T-helper 1 cell treated with Interleukin-12 subunit alpha and Interleukin-12 subunit beta and Interleukin-4 antibody, amounts not matched to agents 30 μg/mL and 1 μg/mL, for 36 hours (primary cell): ENCODE data around the gene IDUA.
"Not testable (repeated sequence)": the region's sequence is repeated elsewhere in the genome, so short reads cannot be mapped to it uniquely, and the experiment has no call there.

ENCODE experiments used
- H3K27ac Mint-ChIP-seq: one replicate; pipeline ENCODE4 v1.8.0; 2021; ENCODE audit warnings: mild to moderate bottlenecking, mixed read lengths
- H3K27me3 Mint-ChIP-seq: one replicate; pipeline ENCODE4 v1.8.0; 2021; ENCODE audit warnings: low read depth, mixed read lengths
- H3K36me3 Mint-ChIP-seq: one replicate; pipeline ENCODE4 v1.8.0; 2021; ENCODE audit warnings: low read depth, mixed read lengths
- H3K4me1 Mint-ChIP-seq: one replicate; pipeline ENCODE4 v1.8.0; 2021; ENCODE audit warnings: low read depth, mixed read lengths
- H3K4me3 Mint-ChIP-seq: one replicate; pipeline ENCODE4 v1.8.0; 2021; ENCODE audit warnings: mild to moderate bottlenecking, moderate library complexity, mixed read lengths
- H3K9me3 Mint-ChIP-seq: one replicate; pipeline ENCODE4 v1.8.0; 2021; ENCODE audit warnings: mixed read lengths

IDUA gene

DNA sequence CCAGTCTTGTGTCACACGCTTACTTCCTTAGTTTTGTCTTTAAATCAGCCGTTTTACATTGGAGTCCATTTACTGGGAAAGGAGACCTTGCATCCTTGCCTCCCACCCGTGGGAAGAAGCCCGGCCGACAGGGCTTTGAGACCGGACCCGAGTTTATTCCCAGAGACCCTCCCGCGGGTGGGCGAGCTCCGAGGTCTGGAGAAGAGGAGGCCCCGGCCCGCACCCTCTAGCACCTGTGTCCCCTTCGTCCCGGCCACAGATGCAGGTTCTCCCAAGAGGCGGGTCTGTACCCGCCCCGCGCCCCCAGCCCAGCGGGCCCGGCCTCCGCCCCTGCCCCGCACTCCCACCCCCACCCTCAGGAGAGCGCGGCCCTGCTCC lies 10.1 kb downstream of the IDUA start:
- no peak overlapping the region for H3K4me3 Mint-ChIP-seq
- H3K27me3 Mint-ChIP-seq: peaks cover 34% of the 10 kb centered on the region
- no peaks in the 10 kb centered on the region for H3K36me3 Mint-ChIP-seq
- H3K27ac Mint-ChIP-seq: no peak overlapping the region
- H3K9me3 Mint-ChIP-seq: no peaks in the 10 kb centered on the region
- H3K4me1 Mint-ChIP-seq: no peaks in the 10 kb centered on the region

DNA sequence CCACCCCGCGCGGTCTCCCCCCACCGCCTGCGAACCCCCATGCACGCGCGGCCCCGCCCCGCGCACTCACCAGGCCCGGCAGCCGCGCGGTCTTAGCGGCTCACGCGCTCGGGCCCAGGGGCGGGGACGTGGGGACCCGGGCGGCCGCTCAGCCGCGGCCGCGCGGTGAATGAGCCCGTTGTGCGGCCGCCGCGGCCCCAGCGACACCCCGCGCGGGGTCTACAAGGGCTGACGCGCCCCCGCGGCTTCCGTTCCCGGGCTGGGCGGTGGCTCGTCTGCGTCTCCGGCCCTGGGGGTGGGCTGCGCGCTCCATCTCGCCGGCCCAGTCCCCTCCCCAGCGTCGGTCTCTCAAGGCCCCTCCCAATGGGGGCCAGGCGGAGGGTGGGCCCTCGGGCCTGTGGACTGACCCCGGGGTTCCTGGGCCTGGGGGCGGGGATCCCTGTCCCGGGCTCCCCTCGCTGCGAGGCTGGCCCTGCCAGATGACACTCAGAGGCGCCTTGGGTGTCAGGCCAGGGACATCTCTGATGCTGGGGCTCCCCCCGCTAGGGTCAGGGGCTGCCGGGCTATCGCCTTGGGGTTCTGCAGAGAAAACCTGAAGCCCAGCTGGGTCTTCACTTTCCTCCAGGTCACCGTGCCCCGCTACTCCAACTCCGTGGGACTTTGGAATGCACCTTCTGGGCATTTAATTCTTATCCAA lies 10.7 kb downstream of the IDUA start:
- Mint-ChIP-seq H3K9me3 (no peaks in the 10 kb centered on the region), H3K36me3 (no peaks in the 10 kb centered on the region), H3K27me3 (peaks cover 38% of the 10 kb centered on the region), H3K4me3 (no peak overlapping the region), H3K27ac (no peak overlapping the region), H3K4me1 (no peaks in the 10 kb centered on the region)

DNA sequence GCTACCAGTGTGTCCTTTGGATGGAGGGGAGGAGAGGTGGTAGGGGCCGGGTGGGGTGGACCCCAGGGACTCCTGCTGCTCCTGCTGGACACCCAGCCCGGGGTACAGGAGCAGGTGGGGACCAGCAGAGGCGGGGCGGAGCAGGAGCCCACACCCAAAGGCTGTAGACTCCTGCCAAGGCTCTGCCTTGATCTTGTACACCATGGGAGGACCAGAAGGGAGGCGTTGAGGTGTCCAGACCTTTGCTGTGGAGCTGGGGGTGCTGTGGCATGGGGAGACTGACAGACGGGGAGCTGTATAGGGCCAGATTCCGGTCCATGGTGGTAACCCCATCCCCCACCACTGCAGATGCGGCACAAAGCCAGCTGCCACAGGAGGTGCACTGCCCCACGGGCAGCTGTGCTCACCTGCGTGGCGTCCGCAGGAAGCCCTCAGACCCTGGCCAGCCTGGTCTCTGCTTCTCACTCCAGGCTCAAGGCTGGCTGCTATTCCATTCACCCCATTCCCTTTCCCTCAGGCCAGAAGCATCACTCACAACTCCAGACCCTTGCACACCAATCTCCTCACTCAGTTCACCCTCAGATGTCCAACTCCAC lies 11.3 kb downstream of the IDUA start:
- Mint-ChIP-seq H3K27me3 (peaks cover 38% of the 10 kb centered on the region), H3K27ac (no peak overlapping the region), H3K4me1 (no peaks in the 10 kb centered on the region), H3K9me3 (no peaks in the 10 kb centered on the region), H3K4me3 (no peak overlapping the region), H3K36me3 (no peaks in the 10 kb centered on the region)

DNA sequence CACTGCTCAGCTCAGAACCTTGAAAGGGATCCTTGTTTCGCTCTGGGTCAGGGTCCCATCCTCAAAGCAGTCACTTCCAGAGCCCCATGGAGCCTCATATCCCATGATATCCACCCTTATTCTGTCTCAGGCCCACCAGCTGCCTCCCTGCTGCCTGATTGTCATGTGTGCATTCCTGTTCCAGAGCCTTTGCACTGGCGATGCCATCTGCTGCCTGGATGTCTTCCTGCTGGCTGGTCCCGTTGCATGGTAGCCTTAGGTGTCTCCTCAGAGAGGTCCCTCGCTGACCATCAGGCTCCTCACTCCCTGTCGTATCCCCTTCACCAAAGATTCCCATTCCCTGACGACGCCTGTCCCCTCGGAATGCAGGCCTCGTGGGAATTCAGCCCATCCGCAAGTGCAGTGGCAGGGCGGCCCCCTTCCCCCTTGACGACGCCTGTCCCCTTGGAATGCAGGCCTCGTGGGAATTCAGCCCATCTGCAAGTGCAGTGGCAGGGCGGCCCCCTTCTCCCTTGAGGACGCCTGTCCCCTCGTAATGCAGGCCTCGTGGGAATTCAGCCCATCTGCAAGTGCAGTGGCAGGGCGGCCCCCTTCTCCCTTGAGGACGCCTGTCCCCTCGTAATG lies 12.5 kb downstream of the IDUA start:
- peaks cover 38% of the 10 kb centered on the region for H3K27me3 Mint-ChIP-seq
- not testable (repeated sequence) for H3K27ac Mint-ChIP-seq, H3K36me3 Mint-ChIP-seq, H3K4me1 Mint-ChIP-seq, H3K9me3 Mint-ChIP-seq, H3K4me3 Mint-ChIP-seq

DNA sequence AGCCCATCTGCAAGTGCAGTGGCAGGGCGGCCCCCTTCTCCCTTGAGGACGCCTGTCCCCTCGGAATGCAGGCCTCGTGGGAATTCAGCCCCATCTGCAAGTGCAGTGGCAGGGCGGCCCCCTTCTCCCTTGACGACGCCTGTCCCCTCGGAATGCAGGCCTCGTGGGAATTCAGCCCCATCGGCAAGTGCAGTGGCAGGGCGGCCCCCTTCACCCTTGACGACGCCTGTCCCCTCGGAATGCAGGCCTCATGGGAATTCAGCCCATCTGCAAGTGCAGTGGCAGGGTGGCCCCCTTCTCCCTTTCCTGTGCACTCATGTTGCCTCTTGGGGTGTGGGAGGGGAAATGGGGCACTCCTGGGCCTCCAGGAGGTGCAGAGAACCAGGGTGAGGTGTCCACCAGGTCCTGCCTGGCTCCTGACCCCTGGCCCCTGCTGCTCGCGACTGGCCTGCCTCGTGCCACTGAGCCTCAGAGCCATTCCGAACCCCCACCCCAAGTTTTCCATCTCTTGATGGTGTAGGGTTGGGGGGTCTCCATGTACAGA lies 13.1 kb downstream of the IDUA start:
- peaks cover 43% of the 10 kb centered on the region for H3K27me3 Mint-ChIP-seq
- H3K9me3 Mint-ChIP-seq: no peaks in the 10 kb centered on the region
- H3K4me1 Mint-ChIP-seq: no peaks in the 10 kb centered on the region
- no peaks in the 10 kb centered on the region for H3K36me3 Mint-ChIP-seq
- H3K4me3 Mint-ChIP-seq: no peak overlapping the region
- no peak overlapping the region for H3K27ac Mint-ChIP-seq

DNA sequence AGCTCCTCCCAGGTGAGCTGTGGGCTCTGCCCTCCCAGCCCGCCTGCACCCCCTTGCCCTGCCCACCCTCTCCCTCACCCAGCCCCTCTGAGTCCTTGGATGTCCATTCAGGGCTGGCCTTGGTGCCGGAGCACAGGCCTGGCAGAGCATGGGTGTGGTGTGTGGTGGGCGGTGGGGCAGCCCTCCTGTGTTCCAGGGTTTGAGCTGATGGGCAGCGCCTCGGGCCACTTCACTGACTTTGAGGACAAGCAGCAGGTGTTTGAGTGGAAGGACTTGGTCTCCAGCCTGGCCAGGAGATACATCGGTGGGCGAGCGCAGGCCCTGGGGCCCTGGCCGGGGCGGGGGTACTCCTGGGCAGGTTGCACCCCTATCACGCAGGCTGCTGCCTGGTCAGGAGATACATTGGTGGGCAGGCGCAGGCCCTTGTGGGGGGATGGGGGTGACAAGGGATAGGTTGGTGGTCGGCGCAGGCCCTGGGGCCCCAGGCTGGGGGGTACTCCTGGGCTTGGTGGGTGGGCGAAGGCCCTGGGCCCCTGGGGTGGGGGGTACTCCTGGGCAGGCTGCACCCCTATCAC lies 13.9 kb downstream of the IDUA start:
- H3K9me3 Mint-ChIP-seq: no peaks in the 10 kb centered on the region
- no peaks in the 10 kb centered on the region for H3K36me3 Mint-ChIP-seq
- H3K27me3 Mint-ChIP-seq: peaks cover 39% of the 10 kb centered on the region

DNA sequence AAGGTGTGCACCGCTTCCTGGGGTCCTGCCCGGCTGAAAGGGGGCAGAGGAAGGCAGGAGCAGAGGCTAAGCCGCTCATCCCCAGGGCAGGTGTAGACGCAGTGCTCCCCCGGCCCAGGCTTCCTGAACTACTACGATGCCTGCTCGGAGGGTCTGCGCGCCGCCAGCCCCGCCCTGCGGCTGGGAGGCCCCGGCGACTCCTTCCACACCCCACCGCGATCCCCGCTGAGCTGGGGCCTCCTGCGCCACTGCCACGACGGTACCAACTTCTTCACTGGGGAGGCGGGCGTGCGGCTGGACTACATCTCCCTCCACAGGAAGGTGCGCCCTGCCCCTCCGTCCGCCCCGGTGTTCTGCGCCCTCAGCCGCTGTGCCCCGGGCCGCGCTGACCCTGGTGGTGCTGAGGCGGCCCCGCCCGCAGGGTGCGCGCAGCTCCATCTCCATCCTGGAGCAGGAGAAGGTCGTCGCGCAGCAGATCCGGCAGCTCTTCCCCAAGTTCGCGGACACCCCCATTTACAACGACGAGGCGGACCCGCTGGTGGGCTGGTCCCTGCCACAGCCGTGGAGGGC lies 14.8 kb downstream of the IDUA start:
- Mint-ChIP-seq H3K4me3 (no peak overlapping the region), H3K36me3 (no peaks in the 10 kb centered on the region), H3K27me3 (peaks cover 39% of the 10 kb centered on the region), H3K9me3 (no peaks in the 10 kb centered on the region), H3K27ac (no peak overlapping the region), H3K4me1 (no peaks in the 10 kb centered on the region)

More for the DNA sequence above, 13.9 kb downstream of the IDUA start:
- Mint-ChIP-seq H3K4me3 (no peak overlapping the region), H3K27ac (no peak overlapping the region), H3K4me1 (no peaks in the 10 kb centered on the region)

DNA sequence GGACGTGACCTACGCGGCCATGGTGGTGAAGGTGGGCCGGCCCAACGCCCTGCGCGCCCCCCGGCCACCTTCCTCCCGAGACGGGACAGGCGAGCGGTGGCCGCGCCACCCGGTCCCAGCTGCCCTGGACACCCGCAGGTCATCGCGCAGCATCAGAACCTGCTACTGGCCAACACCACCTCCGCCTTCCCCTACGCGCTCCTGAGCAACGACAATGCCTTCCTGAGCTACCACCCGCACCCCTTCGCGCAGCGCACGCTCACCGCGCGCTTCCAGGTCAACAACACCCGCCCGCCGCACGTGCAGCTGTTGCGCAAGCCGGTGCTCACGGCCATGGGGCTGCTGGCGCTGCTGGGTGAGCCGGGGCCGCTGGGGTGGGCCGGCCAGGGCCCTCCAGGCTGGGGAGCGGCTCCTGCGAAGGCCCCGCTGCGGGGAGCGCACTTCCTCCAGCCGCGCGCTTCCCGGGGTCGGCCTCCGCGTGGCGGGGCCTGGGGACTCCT lies 15.3 kb downstream of the IDUA start:
- Mint-ChIP-seq H3K4me1 (no peaks in the 10 kb centered on the region), H3K27ac (no peak overlapping the region), H3K36me3 (no peaks in the 10 kb centered on the region), H3K4me3 (no peak overlapping the region), H3K9me3 (no peaks in the 10 kb centered on the region), H3K27me3 (peaks cover 40% of the 10 kb centered on the region)

DNA sequence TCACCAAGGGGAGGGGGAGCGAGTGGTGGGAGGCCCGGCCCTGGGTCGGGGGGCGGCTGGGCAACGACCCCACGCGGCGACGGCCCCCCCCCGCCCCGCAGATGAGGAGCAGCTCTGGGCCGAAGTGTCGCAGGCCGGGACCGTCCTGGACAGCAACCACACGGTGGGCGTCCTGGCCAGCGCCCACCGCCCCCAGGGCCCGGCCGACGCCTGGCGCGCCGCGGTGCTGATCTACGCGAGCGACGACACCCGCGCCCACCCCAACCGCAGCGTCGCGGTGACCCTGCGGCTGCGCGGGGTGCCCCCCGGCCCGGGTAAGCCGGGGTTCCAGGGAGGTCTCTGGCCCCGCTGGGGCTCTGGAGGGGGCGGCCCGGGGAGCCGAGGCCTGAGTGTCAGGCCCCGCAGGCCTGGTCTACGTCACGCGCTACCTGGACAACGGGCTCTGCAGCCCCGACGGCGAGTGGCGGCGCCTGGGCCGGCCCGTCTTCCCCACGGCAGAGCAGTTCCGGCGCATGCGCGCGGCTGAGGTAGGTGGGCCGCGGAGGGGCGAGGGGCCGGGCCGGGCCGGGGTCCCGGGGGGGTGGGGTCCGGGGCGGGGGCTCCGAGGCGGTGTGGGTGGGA lies 15.9 kb downstream of the IDUA start:
- Mint-ChIP-seq H3K4me1 (no peaks in the 10 kb centered on the region), H3K9me3 (no peaks in the 10 kb centered on the region), H3K27ac (no peak overlapping the region), H3K4me3 (no peak overlapping the region), H3K27me3 (peaks cover 44% of the 10 kb centered on the region), H3K36me3 (no peaks in the 10 kb centered on the region)

DNA sequence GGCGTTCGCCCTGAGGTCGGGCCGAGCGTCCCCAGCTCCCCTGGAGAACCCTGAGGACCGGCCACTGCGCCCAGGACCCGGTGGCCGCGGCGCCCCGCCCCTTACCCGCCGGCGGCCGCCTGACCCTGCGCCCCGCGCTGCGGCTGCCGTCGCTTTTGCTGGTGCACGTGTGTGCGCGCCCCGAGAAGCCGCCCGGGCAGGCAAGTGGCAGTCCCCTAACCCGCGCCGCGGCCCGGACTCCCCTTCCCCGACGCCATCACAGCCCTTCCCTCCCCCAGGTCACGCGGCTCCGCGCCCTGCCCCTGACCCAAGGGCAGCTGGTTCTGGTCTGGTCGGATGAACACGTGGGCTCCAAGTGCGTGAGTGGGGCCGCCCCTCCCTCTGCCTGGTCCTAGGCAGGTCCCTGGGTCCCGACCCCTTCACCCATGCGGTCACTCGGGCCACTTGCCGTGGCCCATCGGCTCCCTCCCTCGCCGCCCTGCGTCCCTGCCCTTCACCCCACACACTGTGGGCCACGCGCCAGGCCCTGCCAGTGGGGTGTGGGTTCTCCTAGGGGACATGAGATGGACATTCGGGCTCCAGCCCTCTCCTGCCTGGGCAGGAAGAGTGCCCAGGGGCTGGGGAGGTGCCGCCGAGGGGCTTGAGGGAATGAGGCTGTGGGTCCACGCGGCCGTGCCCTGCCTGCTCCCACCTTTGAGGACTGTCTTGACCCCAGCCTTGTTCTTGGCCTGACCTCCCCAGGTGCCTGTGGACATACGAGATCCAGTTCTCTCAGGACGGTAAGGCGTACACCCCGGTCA lies 16.6 kb downstream of the IDUA start:
- H3K9me3 Mint-ChIP-seq: no peaks in the 10 kb centered on the region
- no peaks in the 10 kb centered on the region for H3K36me3 Mint-ChIP-seq
- H3K4me3 Mint-ChIP-seq: no peak overlapping the region
- H3K27me3 Mint-ChIP-seq: peaks cover 44% of the 10 kb centered on the region
- H3K4me1 Mint-ChIP-seq: no peaks in the 10 kb centered on the region
- no peak overlapping the region for H3K27ac Mint-ChIP-seq

DNA sequence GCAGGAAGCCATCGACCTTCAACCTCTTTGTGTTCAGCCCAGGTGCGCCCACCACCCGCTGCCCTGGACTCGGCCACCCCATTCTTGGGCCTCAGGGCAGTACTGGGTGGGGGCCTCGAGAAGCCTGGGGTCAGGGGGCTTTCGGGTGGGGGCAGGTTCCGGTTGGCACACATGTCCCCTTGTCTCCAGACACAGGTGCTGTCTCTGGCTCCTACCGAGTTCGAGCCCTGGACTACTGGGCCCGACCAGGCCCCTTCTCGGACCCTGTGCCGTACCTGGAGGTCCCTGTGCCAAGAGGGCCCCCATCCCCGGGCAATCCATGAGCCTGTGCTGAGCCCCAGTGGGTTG lies 17.2 kb downstream of the IDUA start:
- H3K4me3 Mint-ChIP-seq: no peak overlapping the region
- H3K27me3 Mint-ChIP-seq: peaks cover 46% of the 10 kb centered on the region

DNA sequence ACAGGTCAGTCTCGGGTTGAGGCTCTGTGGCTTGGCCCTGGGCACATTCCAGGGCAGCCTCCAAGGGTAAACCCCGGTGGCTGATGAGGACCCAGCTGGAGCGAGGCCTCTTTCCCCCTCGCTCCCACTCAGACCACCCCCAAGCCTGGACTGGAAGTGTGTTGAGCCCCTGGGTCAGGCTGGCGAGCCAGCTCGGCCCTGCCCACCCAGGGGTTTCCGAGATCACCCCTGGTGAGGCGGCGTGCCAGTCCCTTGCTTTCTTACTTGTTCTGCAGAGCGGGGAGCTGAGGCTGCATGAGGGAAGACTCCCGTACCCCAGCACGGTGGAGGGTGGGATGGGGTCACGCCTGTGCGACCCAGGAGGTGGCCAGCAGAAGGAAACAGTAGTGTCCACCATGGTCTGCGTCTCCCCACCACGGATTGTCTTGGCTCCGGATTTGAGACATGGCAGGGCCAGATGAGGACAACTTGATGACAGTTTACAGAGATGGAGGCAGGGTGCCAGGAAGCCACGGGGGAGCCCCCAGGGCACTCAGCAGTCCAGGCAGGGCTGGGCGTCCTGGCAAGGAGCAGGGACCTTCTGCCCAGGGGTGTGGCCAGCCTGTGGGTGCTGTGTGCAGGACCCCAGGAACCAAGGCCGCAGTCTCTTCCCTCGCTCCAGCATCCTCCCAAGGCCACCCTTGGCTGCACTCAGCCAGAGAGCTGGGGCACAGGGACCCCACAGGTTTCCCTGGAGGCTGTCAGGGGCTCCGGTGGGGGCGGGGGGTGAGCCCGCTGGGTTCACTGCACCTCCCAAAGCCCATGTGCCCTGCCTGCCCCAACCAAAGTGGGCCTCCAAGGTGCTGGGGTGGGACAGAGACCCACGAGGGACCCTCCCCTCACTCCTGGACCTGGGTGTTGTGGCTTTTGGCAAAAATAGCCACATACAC lies 18.0 kb downstream of the IDUA start:
- H3K27ac Mint-ChIP-seq: no peak overlapping the region
- peaks cover 6% of the 10 kb centered on the region for H3K4me1 Mint-ChIP-seq
- H3K36me3 Mint-ChIP-seq: no peaks in the 10 kb centered on the region
- no peaks in the 10 kb centered on the region for H3K9me3 Mint-ChIP-seq
- peaks cover 43% of the 10 kb centered on the region for H3K27me3 Mint-ChIP-seq
- no peak overlapping the region for H3K4me3 Mint-ChIP-seq

More for the DNA sequence above, 17.2 kb downstream of the IDUA start:
- Mint-ChIP-seq H3K36me3 (no peaks in the 10 kb centered on the region), H3K27ac (no peak overlapping the region), H3K9me3 (no peaks in the 10 kb centered on the region), H3K4me1 (peaks cover 5% of the 10 kb centered on the region)

DNA sequence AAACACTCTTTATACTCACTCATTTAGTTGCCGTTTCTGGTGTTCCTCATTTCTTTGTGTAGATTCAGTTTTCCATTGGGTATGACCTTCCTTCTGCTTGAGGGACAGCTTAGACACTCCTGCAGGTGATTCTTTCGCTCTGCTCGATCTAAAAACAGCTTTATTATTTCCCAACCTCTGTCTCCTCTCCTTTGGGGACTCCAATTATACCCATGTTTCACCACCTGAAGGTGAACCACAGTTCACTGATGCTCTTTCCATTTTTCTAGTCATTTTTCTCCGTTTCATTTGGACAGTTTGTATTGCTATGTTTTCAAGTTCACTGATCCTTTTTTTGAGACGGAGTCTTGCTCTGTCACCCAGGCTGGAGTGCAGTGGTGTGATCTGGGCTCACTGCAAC lies 20.0 kb downstream of the IDUA start:
- H3K4me3 Mint-ChIP-seq: no peak overlapping the region
- peaks cover 11% of the 10 kb centered on the region for H3K4me1 Mint-ChIP-seq
- peaks cover 39% of the 10 kb centered on the region for H3K27me3 Mint-ChIP-seq
- H3K27ac Mint-ChIP-seq: no peak overlapping the region
- no peaks in the 10 kb centered on the region for H3K36me3 Mint-ChIP-seq
- no peaks in the 10 kb centered on the region for H3K9me3 Mint-ChIP-seq
